Astrocyte (in vitro differentiated cells and primary cell): ENCODE data around the gene MCCC1. TPM values are rescaled to one million over a fixed set of nuclear protein-coding genes. Genes with fewer than 3 reads are reported as not detected.
"Not testable (repeated sequence)": the region's sequence is repeated elsewhere in the genome, so short reads cannot be mapped to it uniquely, and the experiment has no call there.

Experiments used
- DNase-seq: peaks from one replicate; pipeline ENCODE4 v3.0.0-alpha.2; 2010; ENCODE audit warnings: low read depth
- FAIRE-seq: peaks from 2 replicates; lab custom pipeline; 2011; peaks lifted over from hg19 to GRCh38; lab: Jason Lieb, UNC
- H2AFZ ChIP-seq: 2 replicates; pipeline ENCODE4 v1.6.0; 2012; ENCODE audit warnings: low read depth, low read length, inconsistent platforms
- H3K27ac ChIP-seq: 2 replicates; pipeline ENCODE4 v1.5.1; 2011; ENCODE audit warnings: low read depth, low read length, inconsistent platforms
- H3K27me3 ChIP-seq: 2 replicates; pipeline ENCODE4 v1.6.0; 2011; ENCODE audit warnings: low read length, inconsistent platforms; ENCODE audit not compliant: insufficient read depth
- H3K36me3 ChIP-seq: 2 replicates; pipeline ENCODE4 v1.5.1; 2011; ENCODE audit warnings: low read length, inconsistent platforms; ENCODE audit not compliant: insufficient read depth
- H3K4me1 ChIP-seq: 2 replicates; pipeline ENCODE4 v1.5.1; 2011; ENCODE audit warnings: low read length, inconsistent platforms; ENCODE audit not compliant: insufficient read depth
- H3K4me2 ChIP-seq: 2 replicates; pipeline ENCODE4 v1.6.0; 2012; ENCODE audit warnings: low read length, inconsistent platforms
- H3K4me3 ChIP-seq: 2 replicates; pipeline ENCODE4 v1.5.1; 2011; ENCODE audit warnings: low read depth, mild to moderate bottlenecking, low read length, inconsistent platforms; ENCODE audit not compliant: insufficient read depth
- H3K79me2 ChIP-seq: 2 replicates; pipeline ENCODE4 v1.6.0; 2012; ENCODE audit warnings: mild to moderate bottlenecking, low read length, inconsistent platforms; ENCODE audit not compliant: insufficient read depth
- H3K9ac ChIP-seq: 2 replicates; pipeline ENCODE4 v1.6.0; 2012; ENCODE audit warnings: mild to moderate bottlenecking, low read length, inconsistent platforms
- H3K9me3 ChIP-seq: 2 replicates; pipeline ENCODE4 v1.5.1; 2012; ENCODE audit warnings: low read depth, mild to moderate bottlenecking, low read length, inconsistent platforms; ENCODE audit not compliant: insufficient read depth
- H4K20me1 ChIP-seq: 2 replicates; pipeline ENCODE4 v1.6.0; 2012; ENCODE audit warnings: low read length, inconsistent platforms; ENCODE audit not compliant: insufficient read depth
- H3K27ac Mint-ChIP-seq: one replicate; pipeline ENCODE4 v1.8.0; 2021; ENCODE audit warnings: mild to moderate bottlenecking, mixed read lengths; ENCODE audit not compliant: unreplicated experiment
- H3K27me3 Mint-ChIP-seq: one replicate; pipeline ENCODE4 v1.8.0; 2021; ENCODE audit warnings: low read depth, mixed read lengths; ENCODE audit not compliant: unreplicated experiment
- H3K36me3 Mint-ChIP-seq: one replicate; pipeline ENCODE4 v1.8.0; 2021; ENCODE audit warnings: low read depth, mixed read lengths; ENCODE audit not compliant: unreplicated experiment
- H3K4me1 Mint-ChIP-seq: one replicate; pipeline ENCODE4 v1.8.0; 2021; ENCODE audit warnings: low read depth, mixed read lengths; ENCODE audit not compliant: unreplicated experiment
- H3K4me3 Mint-ChIP-seq: one replicate; pipeline ENCODE4 v1.8.0; 2021; ENCODE audit warnings: mild to moderate bottlenecking, moderate library complexity, mixed read lengths; ENCODE audit not compliant: unreplicated experiment
- H3K9me3 Mint-ChIP-seq: one replicate; pipeline ENCODE4 v1.8.0; 2021; ENCODE audit warnings: mild to moderate bottlenecking, mixed read lengths; ENCODE audit not compliant: unreplicated experiment
- EZH2 ChIP-seq: IDR thresholded peaks from 2 replicates; pipeline ENCODE4 v1.6.1; 2012; ENCODE audit warnings: mild to moderate bottlenecking, low read length, inconsistent platforms; ENCODE audit not compliant: insufficient read depth
- total RNA-seq: library from RNA; stranded (reverse); gene quantifications from 2 replicates; pipeline ENCODE4 v1.2.1, GENCODE V29; 2021
- TF ChIP-seq, protein P1 (sequence below): IDR thresholded peaks from 2 replicates; pipeline ENCODE4 v1.5.1; 2011; ENCODE audit warnings: low read depth, mild to moderate bottlenecking, inconsistent platforms, low read length, moderate library complexity; ENCODE audit not compliant: insufficient read depth

Gene MCCC1
- total RNA-seq, 1 donor from 2014 or later: 13.4 TPM

DNA sequence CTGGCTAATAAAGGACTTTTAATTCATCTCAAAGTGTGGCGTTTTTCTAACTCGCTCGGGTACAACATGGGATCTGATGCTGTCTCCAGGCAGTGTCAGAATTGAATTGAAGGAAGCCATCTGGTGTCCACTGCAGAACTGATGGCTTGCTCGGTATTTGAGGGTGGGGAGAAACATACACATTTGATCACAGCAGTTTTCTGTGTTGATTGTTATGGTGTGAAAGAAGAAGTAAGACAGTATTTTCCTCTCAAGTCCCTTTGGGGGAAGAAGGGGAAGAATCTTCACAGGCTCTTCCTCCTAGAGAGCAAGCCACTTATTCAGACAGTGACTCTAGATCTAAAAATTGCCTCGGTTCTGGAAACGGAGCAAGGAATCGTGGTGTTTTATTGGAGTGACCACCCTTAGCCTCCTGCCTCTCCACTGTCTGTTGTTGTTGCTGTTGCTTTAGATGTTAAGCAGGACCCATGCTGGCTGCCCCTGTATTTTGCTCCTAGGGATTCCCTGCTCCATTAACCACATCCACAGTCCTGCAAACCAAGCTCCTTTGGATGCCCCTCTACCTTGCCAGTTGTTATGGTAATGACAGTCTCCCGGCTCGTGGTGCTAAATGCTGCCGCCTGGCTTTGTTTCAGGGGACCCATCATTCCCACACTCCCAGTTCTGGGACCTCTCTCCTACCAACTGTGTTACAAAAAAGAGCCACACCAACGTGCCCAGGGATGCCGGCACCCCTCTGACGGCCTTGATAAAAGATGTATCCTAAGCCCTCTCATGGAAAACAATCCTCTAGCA, 15.3 kb upstream of the MCCC1 start:
- H2AFZ ChIP-seq: no peak overlapping the region
- H3K4me2 ChIP-seq: no peak overlapping the region
- Mint-ChIP-seq H3K27ac (no peak overlapping the region), H3K36me3 (no peaks in the 10 kb centered on the region), H3K27me3 (peaks cover 39% of the 10 kb centered on the region), H3K9me3 (peaks cover 2% of the 10 kb centered on the region), H3K4me3 (no peak overlapping the region), H3K4me1 (no peaks in the 10 kb centered on the region)
- DNase-seq (no peak), FAIRE-seq (no peak)
- no peaks in the 10 kb centered on the region for H3K4me1 ChIP-seq
- H3K27ac ChIP-seq: no peak overlapping the region
- H3K27me3 ChIP-seq: peaks cover 40% of the 10 kb centered on the region
- H4K20me1 ChIP-seq: no peaks in the 10 kb centered on the region
- no peak overlapping the region for H3K4me3 ChIP-seq
- H3K9ac ChIP-seq: no peak overlapping the region
- no peaks in the 10 kb centered on the region for H3K9me3 ChIP-seq
- no peaks in the 10 kb centered on the region for H3K79me2 ChIP-seq
- TF ChIP-seq EZH2: no peak
- TF ChIP-seq, protein P1, sequence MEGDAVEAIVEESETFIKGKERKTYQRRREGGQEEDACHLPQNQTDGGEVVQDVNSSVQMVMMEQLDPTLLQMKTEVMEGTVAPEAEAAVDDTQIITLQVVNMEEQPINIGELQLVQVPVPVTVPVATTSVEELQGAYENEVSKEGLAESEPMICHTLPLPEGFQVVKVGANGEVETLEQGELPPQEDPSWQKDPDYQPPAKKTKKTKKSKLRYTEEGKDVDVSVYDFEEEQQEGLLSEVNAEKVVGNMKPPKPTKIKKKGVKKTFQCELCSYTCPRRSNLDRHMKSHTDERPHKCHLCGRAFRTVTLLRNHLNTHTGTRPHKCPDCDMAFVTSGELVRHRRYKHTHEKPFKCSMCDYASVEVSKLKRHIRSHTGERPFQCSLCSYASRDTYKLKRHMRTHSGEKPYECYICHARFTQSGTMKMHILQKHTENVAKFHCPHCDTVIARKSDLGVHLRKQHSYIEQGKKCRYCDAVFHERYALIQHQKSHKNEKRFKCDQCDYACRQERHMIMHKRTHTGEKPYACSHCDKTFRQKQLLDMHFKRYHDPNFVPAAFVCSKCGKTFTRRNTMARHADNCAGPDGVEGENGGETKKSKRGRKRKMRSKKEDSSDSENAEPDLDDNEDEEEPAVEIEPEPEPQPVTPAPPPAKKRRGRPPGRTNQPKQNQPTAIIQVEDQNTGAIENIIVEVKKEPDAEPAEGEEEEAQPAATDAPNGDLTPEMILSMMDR: no peak
- H3K36me3 ChIP-seq: no peaks in the 10 kb centered on the region

DNA sequence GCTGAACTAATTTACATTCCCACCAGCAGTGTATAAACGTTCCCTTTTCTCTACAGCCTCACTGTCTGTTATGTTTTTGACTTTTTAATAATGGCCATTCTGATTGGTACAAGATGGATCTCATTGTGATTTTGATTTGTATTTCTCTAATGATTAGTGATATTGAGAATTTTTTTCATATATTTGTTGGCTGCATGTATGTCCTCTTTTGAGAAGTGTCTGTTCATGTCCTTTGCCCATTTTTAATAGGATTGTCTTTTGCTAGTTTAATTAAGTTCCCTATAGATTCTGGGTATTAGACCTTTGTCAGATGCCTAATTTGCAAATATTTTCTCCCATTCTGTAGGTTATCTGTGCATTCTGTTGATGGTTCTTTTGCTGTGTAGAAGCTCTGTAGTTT, 10.6 kb upstream of the MCCC1 start:
- not testable (repeated sequence) for H3K4me3 ChIP-seq, H3K4me2 ChIP-seq, H3K9me3 Mint-ChIP-seq, H3K36me3 ChIP-seq, H3K9me3 ChIP-seq, H3K4me3 Mint-ChIP-seq, H3K4me1 ChIP-seq, H2AFZ ChIP-seq, DNase-seq, H3K4me1 Mint-ChIP-seq, H3K9ac ChIP-seq, H3K79me2 ChIP-seq, H3K27ac Mint-ChIP-seq, H3K27me3 Mint-ChIP-seq, FAIRE-seq, H3K27ac ChIP-seq, H4K20me1 ChIP-seq, H3K36me3 Mint-ChIP-seq
- peaks cover 12% of the 10 kb centered on the region for H3K27me3 ChIP-seq

DNA sequence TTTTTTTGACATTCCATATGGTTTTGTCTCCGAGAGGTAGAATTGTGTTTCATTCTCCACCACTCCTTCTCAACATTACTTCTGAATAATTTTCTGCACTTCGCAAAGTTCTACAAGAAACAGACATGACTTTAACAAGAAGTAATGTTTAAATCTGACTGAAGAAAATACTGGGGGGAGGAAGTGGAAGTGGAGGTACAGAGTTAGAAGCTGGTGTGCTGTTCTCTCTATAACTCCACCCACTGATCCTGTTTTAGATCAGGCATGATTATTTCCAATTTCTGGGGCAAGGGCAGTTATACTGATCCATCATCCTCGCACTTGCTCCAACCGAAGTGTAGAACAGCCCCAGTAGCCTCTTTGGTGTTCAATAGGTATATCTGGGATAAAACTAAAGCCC, 9.2 kb upstream of the MCCC1 start:
- Histone ChIP-seq H4K20me1 (no peaks in the 10 kb centered on the region), H3K9ac (no peak overlapping the region), H3K27me3 (no peaks in the 10 kb centered on the region), H3K4me3 (no peak overlapping the region), H3K27ac (no peak overlapping the region), H3K9me3 (no peaks in the 10 kb centered on the region), H3K36me3 (no peaks in the 10 kb centered on the region), H3K79me2 (no peaks in the 10 kb centered on the region), H2AFZ (no peak overlapping the region), H3K4me2 (no peak overlapping the region), H3K4me1 (peaks cover 8% of the 10 kb centered on the region)
- Mint-ChIP-seq H3K36me3 (no peaks in the 10 kb centered on the region), H3K27ac (no peak overlapping the region), H3K27me3 (no peaks in the 10 kb centered on the region), H3K4me3 (no peak overlapping the region), H3K4me1 (peaks cover 4% of the 10 kb centered on the region), H3K9me3 (peaks cover 2% of the 10 kb centered on the region)
- FAIRE-seq (no peak), DNase-seq (no peak)
- TF ChIP-seq, protein P1: no peak
- TF ChIP-seq EZH2: no peak
